Sigmoid colon (tissue), 7 donors: Measurements from ENCODE around the gene MROH2A. TPM values are rescaled to one million over a fixed set of nuclear protein-coding genes. Genes with fewer than 3 reads are reported as not detected.
A peak's percentile ranks its signal among the peaks of the same experiment; 100 is the strongest.

ENCODE experiments used
- DNase-seq: peaks from one replicate; pipeline ENCODE4 v3.0.0-alpha.2; 2019
- H3K27ac ChIP-seq, 4 donors: fragments of 200-600 bp; sonication (generic); one replicate each; pipeline ENCODE4 v1.5.1; 2016 to 2019; ENCODE audit warnings: mild to moderate bottlenecking in 1 of 4
- H3K27me3 ChIP-seq, 3 donors: fragments of 200-600 bp; sonication (generic); one replicate each; pipeline ENCODE4 v1.5.1; 2019; ENCODE audit warnings: mild to moderate bottlenecking in 1 of 3
- H3K36me3 ChIP-seq, 4 donors: fragments of 200-600 bp; sonication (generic); one replicate each; pipeline ENCODE4 v1.5.1; 2016 to 2019
- H3K4me1 ChIP-seq, 4 donors: fragments of 200-600 bp; sonication (generic); one replicate each; pipeline ENCODE4 v1.5.1; 2017 to 2019
- H3K4me3 ChIP-seq, 4 donors: fragments of 200-600 bp; sonication (generic); one replicate each; pipeline ENCODE4 v1.5.1; 2017 to 2019; ENCODE audit warnings: mild to moderate bottlenecking in 2 of 4, moderate library complexity in 1 of 4
- H3K9me3 ChIP-seq, 4 donors: fragments of 200-600 bp in 3 of 4; sonication (generic) in 3 of 4; one replicate each; pipeline versions ENCODE4 v1.5.1 to v1.6.1; 2013 to 2019
- EP300 ChIP-seq, 4 donors: sonication (generic); formaldehyde crosslinking; IDR thresholded peaks; one replicate each; pipeline ENCODE4 v1.6.1; 2017; ENCODE audit warnings: antibody characterized with exemption in 4 of 4
- POLR2A ChIP-seq, 2 donors: fragments of 450-650 bp; IDR thresholded peaks; one replicate each; pipeline ENCODE4 v1.6.1; 2016; ENCODE audit warnings: antibody characterized with exemption in 2 of 2, mild to moderate bottlenecking in 2 of 2, moderate library complexity in 2 of 2
- POLR2AphosphoS5 ChIP-seq, 4 donors: sonication (generic); formaldehyde crosslinking; IDR thresholded peaks; one replicate each; pipeline ENCODE4 v1.6.1; 2017; ENCODE audit warnings: antibody characterized with exemption in 4 of 4
- WGBS, 2 donors: extraction: QIAGEN DNeasy Blood & Tissue Kit; methylation state at CpG; one replicate each; pipeline ENCODE4 v1.1.7; 2013; 5-methylcytosine and 5-hydroxymethylcytosine counted together
- intact Hi-C: fragments of 100-400 bp; cut with DNase I; formaldehyde crosslinking; loops from one replicate; pipeline ENCODE4 v1.15.1; 2023
- polyA plus RNA-seq, 3 donors: library from polyadenylated mRNA; stranded (reverse); fragments of 200-250 nt; gene quantifications; one replicate each; pipeline ENCODE4 v1.2.3, GENCODE V29; 2013
- total RNA-seq, 4 donors: library from RNA; depleted of rRNA; stranded (reverse); fragments of >200 nt; gene quantifications; one replicate each; pipeline ENCODE4 v1.1.0, GENCODE V29; 2016
- TF ChIP-seq, protein P1 (sequence below), 4 experiments: fragments of 450-650 bp in 3 of 4; fragments of 200-600 bp in 1 of 4; IDR thresholded peaks; one replicate each; pipeline ENCODE4 v1.5.1; 2016 to 2019; ENCODE audit warnings: antibody characterized with exemption in 4 of 4, mild to moderate bottlenecking in 3 of 4, moderate library complexity in 2 of 4
- donor health status: healthy with polysubstance abuse.
- donor health status: Bipolar disorder and iron deficiency.
- donor health status: healthy.

Gene MROH2A
- total and polyA plus RNA-seq, 7 donors, result 0.06 TPM; not detected in 6

DNA sequence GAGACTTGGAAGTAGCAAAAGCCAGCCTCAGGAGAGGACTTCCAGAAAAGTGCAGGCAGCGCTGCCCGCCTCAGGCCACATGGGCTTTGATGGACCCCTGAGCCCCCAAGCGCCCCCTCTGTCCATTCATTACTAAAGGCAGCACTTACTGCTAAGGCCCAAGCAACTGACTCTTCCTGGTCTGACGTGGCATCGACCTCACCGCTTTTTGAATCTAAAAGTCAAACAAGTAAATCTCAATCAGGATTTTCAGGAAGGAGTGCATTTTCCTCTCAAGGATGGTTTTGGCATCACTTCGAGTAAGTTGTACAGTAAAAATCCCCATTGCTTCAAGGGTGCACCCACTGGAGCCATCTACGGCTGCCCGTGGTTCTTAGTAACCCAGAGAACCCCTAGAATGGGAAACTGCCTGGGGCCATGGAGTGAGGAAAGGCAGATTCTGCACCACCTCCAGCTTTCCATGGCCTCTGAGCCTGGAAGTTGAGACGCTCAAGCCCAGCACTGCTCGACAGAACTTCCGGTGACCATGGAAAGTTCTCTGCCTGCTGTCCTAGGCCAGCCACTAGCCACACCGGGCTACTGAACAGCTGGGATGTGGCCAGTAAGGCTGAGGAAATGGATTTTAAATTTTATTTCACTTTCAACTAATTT, 69.2 kb downstream of the MROH2A start:
- 98% methylated on average over 13 of the region's 13 CpGs for WGBS, 2 donors
- TF ChIP-seq EP300 (IDR thresholded peaks at IDR 0.05), result no peak
- no peak for TF ChIP-seq POLR2AphosphoS5 (IDR thresholded peaks at IDR 0.05)
- TF ChIP-seq, protein P1, sequence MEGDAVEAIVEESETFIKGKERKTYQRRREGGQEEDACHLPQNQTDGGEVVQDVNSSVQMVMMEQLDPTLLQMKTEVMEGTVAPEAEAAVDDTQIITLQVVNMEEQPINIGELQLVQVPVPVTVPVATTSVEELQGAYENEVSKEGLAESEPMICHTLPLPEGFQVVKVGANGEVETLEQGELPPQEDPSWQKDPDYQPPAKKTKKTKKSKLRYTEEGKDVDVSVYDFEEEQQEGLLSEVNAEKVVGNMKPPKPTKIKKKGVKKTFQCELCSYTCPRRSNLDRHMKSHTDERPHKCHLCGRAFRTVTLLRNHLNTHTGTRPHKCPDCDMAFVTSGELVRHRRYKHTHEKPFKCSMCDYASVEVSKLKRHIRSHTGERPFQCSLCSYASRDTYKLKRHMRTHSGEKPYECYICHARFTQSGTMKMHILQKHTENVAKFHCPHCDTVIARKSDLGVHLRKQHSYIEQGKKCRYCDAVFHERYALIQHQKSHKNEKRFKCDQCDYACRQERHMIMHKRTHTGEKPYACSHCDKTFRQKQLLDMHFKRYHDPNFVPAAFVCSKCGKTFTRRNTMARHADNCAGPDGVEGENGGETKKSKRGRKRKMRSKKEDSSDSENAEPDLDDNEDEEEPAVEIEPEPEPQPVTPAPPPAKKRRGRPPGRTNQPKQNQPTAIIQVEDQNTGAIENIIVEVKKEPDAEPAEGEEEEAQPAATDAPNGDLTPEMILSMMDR (IDR thresholded peaks at IDR 0.05), result no peak
- TF ChIP-seq POLR2A (IDR thresholded peaks at IDR 0.05), result no peak
- no peaks in the 10 kb centered on the region for H3K4me1 ChIP-seq
- peak; percentile 54 for DNase-seq
- no peaks in the 10 kb centered on the region for H3K9me3 ChIP-seq
- H3K27ac ChIP-seq, result no peak overlapping the region
- H3K4me3 ChIP-seq, result no peak overlapping the region
- intact Hi-C loops, result no loop called here
- H3K36me3 ChIP-seq, result no peaks in the 10 kb centered on the region
- peaks cover 0 to 12% (median 0%) of the 10 kb centered on the region in 3 donors for H3K27me3 ChIP-seq

- TF ChIP-seq POLR2A (IDR thresholded peaks at IDR 0.05), result no peak
- TF ChIP-seq POLR2AphosphoS5 (IDR thresholded peaks at IDR 0.05), result no peak
- TF ChIP-seq, protein P1 (IDR thresholded peaks at IDR 0.05), result no peak
- no peak for TF ChIP-seq EP300 (IDR thresholded peaks at IDR 0.05)
- 96 to 97% methylated on average over 13 of the region's 13 CpGs for WGBS, 2 donors
- intact Hi-C loops, result no loop called here
Observed at GRCh38 chr2:233848276-233848675, 70.1 kb downstream of the MROH2A start.

DNA sequence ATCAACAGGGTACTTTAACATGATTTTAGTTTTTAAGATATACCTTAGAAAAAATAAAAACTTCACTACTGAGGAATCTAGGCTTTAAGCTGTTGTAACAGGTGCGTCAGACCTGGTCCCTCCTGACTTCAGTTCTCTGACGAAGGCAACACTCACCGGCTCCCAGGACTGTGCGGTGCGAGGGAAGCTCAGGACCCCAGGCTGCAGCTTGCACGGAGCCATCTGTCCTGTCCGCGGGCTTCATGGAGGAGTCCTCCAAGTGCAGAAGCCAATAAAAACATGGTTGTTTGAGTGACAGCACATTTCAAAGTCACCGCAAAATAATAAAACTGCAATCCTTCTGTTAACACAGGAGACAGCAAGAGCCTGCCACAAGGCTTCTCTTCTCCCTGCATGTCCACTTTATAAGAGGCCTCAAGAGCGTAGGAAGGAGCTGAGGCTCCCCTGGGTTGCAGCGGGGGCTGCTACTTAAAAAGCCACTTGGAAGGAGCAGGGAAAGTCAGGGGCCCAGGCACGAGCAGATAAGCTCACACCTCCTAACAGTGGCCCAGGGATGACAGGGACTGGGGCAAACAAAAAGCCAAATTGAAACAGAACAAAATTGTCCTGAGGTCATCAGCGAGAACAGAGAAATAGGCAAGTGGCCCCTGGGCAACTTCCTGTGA, 71.6 kb downstream of the MROH2A start:
- TF ChIP-seq EP300 (IDR thresholded peaks at IDR 0.05), result no peak
- TF ChIP-seq POLR2A (IDR thresholded peaks at IDR 0.05), result no peak
- no peak for TF ChIP-seq POLR2AphosphoS5 (IDR thresholded peaks at IDR 0.05)
- TF ChIP-seq, protein P1 (IDR thresholded peaks at IDR 0.05), result no peak
- no peak for DNase-seq
- 91 to 92% methylated on average over 13 of the region's 13 CpGs for WGBS, 2 donors
- H3K27ac ChIP-seq, result no peak overlapping the region
- peaks cover 0 to 11% (median 9%) of the 10 kb centered on the region in 4 donors for H3K4me1 ChIP-seq
- H3K27me3 ChIP-seq, result peaks cover 0 to 18% (median 0%) of the 10 kb centered on the region in 3 donors
- no peaks in the 10 kb centered on the region for H3K9me3 ChIP-seq
- no peaks in the 10 kb centered on the region for H3K36me3 ChIP-seq
- intact Hi-C loops, result no loop called here
- H3K4me3 ChIP-seq, result no peak overlapping the region

More at GRCh38 chr2:233848276-233848675, 70.1 kb downstream of the MROH2A start:
- Histone ChIP-seq H3K36me3 (no peaks in the 10 kb centered on the region), H3K27ac (no peak overlapping the region), H3K4me1 (peaks cover 0 to under 1% (median 0%) of the 10 kb centered on the region in 4 donors), H3K4me3 (no peak overlapping the region), H3K9me3 (no peaks in the 10 kb centered on the region), H3K27me3 (peaks cover 0 to 15% (median 0%) of the 10 kb centered on the region in 3 donors)
- peak; percentile 42 for DNase-seq

DNA sequence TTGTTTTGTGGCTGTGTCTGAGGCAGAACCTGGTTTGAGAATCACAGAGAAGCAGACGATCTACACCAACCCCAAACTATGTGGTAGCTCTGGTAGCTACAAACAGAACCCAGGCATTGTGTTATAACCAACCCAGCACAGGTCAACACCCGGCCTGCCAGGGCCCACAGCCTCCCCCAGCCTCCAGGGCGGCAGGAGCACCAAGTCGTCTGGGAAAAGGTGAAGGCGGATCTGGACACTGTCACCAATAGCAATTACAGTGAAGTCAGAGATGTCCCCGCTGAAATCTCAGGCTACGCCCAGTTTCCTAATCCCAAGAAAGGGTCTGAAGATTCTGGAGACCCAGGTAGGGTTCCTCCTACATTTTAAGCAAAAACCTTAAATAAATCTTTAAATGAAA, 72.6 kb downstream of the MROH2A start:
- Histone ChIP-seq H3K4me1 (peaks cover 0 to 15% (median 10%) of the 10 kb centered on the region in 4 donors), H3K4me3 (no peak overlapping the region), H3K27me3 (peaks cover 0 to 18% (median 0%) of the 10 kb centered on the region in 3 donors), H3K36me3 (no peaks in the 10 kb centered on the region), H3K9me3 (no peaks in the 10 kb centered on the region), H3K27ac (no peak overlapping the region)
- no peak for DNase-seq
- no peak for TF ChIP-seq EP300 (IDR thresholded peaks at IDR 0.05)
- TF ChIP-seq, protein P1 (IDR thresholded peaks at IDR 0.05), result no peak
- no peak for TF ChIP-seq POLR2A (IDR thresholded peaks at IDR 0.05)
- TF ChIP-seq POLR2AphosphoS5 (IDR thresholded peaks at IDR 0.05), result no peak
- 94% methylated on average over 7 of the region's 7 CpGs for WGBS, 2 donors
- intact Hi-C loops, result no loop called here
